ENCODE data around the gene BRD3OS. TPM values are rescaled to one million over a fixed set of nuclear protein-coding genes. Genes with fewer than 3 reads are reported as not detected.

BRD3OS gene
- total and polyA plus RNA-seq, 2 of the 13 experiments (the other 11 are each of a cell fraction or from before 2014, with no cell fraction given), result 4.9 to 5.7 TPM

DNA sequence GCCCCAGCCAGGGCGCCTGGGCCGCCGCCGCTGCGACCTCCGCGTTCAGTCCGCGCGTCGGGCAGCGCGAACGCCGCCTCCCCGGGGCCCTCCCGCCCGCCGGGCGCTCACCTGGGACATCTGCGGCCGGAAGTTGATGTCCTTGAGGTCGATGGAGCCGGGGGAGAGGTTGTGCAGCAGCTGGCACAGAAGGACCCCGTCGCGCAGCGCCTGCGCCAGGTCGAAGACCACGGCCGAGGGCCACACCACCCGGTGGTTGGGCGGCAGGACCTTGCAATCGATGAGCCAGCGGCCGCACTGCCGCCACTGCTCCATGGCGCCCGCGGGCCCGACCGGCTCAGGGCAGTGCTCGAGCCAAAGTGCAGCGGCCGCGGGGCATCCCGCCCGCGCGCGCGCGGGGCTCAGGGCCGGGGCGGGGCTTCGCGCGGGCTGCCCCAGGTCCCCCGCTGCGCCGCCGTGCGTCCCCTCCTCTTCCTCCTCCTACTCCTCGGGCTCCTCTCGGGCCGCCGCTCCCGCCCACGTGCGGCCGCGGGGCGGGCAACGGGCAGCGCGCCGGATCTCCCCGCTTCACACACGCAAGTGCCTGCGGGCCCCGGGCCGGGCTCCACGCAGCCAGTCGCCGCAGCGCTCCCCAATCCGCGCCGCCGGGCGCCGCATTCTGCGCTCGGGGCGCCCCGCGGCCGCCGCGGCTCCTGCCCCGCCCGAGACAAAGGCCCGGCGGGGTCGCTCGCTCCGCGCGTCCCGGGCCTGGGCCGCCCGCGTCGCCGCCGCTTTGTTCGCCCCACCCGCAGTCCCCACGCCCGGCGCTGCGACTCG lies 33.1 kb upstream of the BRD3OS start, which contains the start of gene VAV2 (continued):
- TF ChIP-seq NONO (IDR thresholded peaks at IDR 0.05) (no peak), NONO (CRISPR knock-in tag; conservative IDR thresholded peaks at IDR 0.05) (no peak), FOXC1 (CRISPR knock-in tag; IDR thresholded peaks at IDR 0.05; ENCODE audit: borderline replicate concordance) (no peak), MED1 (CRISPR knock-in tag; IDR thresholded peaks at IDR 0.05) (no peak; the same call in 1 of the 2 replicates), PHF5A (CRISPR knock-in tag; IDR thresholded peaks at IDR 0.05; ENCODE audit: low read depth, unreplicated experiment) (no peak), NR2C2 (CRISPR knock-in tag; IDR thresholded peaks at IDR 0.05; ENCODE audit: borderline replicate concordance) (no peak), NR2F1 (CRISPR knock-in tag; IDR thresholded peaks at IDR 0.05) (no peak), RELA (CRISPR knock-in tag; IDR thresholded peaks at IDR 0.05) (no peak), ZSCAN22 (CRISPR knock-in tag; IDR thresholded peaks at IDR 0.05) (no peak), MEIS2 (CRISPR knock-in tag; IDR thresholded peaks at IDR 0.05) (no peak; the same call in 1 of the 2 replicates), KDM5B (CRISPR knock-in tag; IDR thresholded peaks at IDR 0.05; ENCODE audit: borderline replicate concordance) (no peak), HNF4A (CRISPR knock-in tag; IDR thresholded peaks at IDR 0.05) (no peak), ZNF446 (CRISPR knock-in tag; IDR thresholded peaks at IDR 0.05) (peak; percentile 9; the same call in 1 of the 2 replicates)
- TF ChIP-seq, protein P1, sequence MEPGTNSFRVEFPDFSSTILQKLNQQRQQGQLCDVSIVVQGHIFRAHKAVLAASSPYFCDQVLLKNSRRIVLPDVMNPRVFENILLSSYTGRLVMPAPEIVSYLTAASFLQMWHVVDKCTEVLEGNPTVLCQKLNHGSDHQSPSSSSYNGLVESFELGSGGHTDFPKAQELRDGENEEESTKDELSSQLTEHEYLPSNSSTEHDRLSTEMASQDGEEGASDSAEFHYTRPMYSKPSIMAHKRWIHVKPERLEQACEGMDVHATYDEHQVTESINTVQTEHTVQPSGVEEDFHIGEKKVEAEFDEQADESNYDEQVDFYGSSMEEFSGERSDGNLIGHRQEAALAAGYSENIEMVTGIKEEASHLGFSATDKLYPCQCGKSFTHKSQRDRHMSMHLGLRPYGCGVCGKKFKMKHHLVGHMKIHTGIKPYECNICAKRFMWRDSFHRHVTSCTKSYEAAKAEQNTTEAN (CRISPR knock-in tag; conservative IDR thresholded peaks at IDR 0.05), result no peak
- TF ChIP-seq, protein P2, sequence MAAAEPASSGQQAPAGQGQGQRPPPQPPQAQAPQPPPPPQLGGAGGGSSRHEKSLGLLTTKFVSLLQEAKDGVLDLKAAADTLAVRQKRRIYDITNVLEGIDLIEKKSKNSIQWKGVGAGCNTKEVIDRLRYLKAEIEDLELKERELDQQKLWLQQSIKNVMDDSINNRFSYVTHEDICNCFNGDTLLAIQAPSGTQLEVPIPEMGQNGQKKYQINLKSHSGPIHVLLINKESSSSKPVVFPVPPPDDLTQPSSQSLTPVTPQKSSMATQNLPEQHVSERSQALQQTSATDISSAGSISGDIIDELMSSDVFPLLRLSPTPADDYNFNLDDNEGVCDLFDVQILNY (CRISPR knock-in tag; conservative IDR thresholded peaks at IDR 0.05), result 0 out of 2 replicates have a peak, but pooled peaks have one; percentile 28
- TF ChIP-seq, protein P3, sequence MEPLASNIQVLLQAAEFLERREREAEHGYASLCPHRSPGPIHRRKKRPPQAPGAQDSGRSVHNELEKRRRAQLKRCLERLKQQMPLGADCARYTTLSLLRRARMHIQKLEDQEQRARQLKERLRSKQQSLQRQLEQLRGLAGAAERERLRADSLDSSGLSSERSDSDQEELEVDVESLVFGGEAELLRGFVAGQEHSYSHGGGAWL (CRISPR knock-in tag; IDR thresholded peaks at IDR 0.05), result peak; percentile 27; the same call in 1 of the 2 replicates
- TF ChIP-seq, protein P4, sequence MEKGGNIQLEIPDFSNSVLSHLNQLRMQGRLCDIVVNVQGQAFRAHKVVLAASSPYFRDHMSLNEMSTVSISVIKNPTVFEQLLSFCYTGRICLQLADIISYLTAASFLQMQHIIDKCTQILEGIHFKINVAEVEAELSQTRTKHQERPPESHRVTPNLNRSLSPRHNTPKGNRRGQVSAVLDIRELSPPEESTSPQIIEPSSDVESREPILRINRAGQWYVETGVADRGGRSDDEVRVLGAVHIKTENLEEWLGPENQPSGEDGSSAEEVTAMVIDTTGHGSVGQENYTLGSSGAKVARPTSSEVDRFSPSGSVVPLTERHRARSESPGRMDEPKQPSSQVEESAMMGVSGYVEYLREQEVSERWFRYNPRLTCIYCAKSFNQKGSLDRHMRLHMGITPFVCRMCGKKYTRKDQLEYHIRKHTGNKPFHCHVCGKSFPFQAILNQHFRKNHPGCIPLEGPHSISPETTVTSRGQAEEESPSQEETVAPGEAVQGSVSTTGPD (CRISPR knock-in tag; IDR thresholded peaks at IDR 0.05), result no peak
- TF ChIP-seq, protein P5, sequence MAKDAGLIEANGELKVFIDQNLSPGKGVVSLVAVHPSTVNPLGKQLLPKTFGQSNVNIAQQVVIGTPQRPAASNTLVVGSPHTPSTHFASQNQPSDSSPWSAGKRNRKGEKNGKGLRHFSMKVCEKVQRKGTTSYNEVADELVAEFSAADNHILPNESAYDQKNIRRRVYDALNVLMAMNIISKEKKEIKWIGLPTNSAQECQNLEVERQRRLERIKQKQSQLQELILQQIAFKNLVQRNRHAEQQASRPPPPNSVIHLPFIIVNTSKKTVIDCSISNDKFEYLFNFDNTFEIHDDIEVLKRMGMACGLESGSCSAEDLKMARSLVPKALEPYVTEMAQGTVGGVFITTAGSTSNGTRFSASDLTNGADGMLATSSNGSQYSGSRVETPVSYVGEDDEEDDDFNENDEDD (CRISPR knock-in tag; IDR thresholded peaks at IDR 0.05; ENCODE audit: borderline replicate concordance), result peak; percentile 36; the same call in 1 of the 2 replicates
- TF ChIP-seq, protein P6, sequence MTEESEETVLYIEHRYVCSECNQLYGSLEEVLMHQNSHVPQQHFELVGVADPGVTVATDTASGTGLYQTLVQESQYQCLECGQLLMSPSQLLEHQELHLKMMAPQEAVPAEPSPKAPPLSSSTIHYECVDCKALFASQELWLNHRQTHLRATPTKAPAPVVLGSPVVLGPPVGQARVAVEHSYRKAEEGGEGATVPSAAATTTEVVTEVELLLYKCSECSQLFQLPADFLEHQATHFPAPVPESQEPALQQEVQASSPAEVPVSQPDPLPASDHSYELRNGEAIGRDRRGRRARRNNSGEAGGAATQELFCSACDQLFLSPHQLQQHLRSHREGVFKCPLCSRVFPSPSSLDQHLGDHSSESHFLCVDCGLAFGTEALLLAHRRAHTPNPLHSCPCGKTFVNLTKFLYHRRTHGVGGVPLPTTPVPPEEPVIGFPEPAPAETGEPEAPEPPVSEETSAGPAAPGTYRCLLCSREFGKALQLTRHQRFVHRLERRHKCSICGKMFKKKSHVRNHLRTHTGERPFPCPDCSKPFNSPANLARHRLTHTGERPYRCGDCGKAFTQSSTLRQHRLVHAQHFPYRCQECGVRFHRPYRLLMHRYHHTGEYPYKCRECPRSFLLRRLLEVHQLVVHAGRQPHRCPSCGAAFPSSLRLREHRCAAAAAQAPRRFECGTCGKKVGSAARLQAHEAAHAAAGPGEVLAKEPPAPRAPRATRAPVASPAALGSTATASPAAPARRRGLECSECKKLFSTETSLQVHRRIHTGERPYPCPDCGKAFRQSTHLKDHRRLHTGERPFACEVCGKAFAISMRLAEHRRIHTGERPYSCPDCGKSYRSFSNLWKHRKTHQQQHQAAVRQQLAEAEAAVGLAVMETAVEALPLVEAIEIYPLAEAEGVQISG (CRISPR knock-in tag; IDR thresholded peaks at IDR 0.05), result no peak; the same call in 1 of the 2 replicates
